DND-41 (cell line): ENCODE measurements around the gene H1-8.

Experiments used
- EZH2 ChIP-seq: IDR thresholded peaks from 3 replicates; pipeline ENCODE4 v1.6.1; 2012; ENCODE audit warnings: borderline replicate concordance, low read depth, mild to moderate bottlenecking, moderate library complexity, low read length, inconsistent platforms; ENCODE audit not compliant: severe bottlenecking
- TF ChIP-seq, protein P1 (sequence below): IDR thresholded peaks from 2 replicates; pipeline ENCODE4 v1.5.1; 2012; ENCODE audit warnings: borderline replicate concordance, low read length, moderate library complexity, mild to moderate bottlenecking; ENCODE audit not compliant: poor library complexity, severe bottlenecking; ENCODE audit errors: extremely low read depth

DNA sequence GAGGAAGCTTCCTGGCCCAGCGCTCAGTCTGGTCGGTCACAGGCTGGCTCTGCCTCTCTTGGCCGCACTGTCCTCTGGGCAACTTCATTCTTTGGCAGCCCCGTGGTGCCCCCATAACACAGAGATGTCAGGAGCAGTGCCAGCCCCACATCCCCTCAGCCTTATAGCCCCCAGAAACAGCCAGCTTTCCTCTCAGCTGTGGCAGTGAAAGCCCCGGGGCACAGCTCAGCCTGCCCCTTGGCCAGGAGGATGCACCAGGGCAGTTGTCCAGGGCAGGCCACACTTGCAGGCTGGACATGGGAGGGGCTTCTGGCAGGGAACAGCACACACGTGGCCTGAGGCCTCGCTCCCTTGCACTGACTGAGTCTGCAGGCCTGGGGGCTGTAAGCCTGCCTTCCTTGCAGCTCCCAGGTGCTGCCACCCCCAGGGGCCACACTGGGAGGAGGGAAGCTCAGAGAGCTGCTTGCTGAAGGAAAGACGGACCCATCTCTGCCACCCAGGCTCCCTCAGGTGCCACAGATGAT, 24.9 kb upstream of the H1-8 start:
- TF ChIP-seq, protein P1, sequence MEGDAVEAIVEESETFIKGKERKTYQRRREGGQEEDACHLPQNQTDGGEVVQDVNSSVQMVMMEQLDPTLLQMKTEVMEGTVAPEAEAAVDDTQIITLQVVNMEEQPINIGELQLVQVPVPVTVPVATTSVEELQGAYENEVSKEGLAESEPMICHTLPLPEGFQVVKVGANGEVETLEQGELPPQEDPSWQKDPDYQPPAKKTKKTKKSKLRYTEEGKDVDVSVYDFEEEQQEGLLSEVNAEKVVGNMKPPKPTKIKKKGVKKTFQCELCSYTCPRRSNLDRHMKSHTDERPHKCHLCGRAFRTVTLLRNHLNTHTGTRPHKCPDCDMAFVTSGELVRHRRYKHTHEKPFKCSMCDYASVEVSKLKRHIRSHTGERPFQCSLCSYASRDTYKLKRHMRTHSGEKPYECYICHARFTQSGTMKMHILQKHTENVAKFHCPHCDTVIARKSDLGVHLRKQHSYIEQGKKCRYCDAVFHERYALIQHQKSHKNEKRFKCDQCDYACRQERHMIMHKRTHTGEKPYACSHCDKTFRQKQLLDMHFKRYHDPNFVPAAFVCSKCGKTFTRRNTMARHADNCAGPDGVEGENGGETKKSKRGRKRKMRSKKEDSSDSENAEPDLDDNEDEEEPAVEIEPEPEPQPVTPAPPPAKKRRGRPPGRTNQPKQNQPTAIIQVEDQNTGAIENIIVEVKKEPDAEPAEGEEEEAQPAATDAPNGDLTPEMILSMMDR: no peak
- TF ChIP-seq EZH2: no peak
